GM18861 (cell line): ENCODE measurements around the gene POC1A.

Source experiments
- ATAC-seq: cut with Tn5 transposase; IDR thresholded peaks from one replicate; pipeline ENCODE4 v1.9.1; 2021; ENCODE audit not compliant: unreplicated experiment

Gene POC1A

GRCh38 chr3:52106951-52107611, 47.1 kb downstream of the POC1A start:
- no peak for ATAC-seq

GRCh38 chr3:52104684-52105640, 49.3 kb downstream of the POC1A start:
- no peak for ATAC-seq

GRCh38 chr3:52102934-52103333, 51.3 kb downstream of the POC1A start:
- no peak for ATAC-seq

- no peak for ATAC-seq
These were observed 55.2 kb downstream of the POC1A start for GRCh38 chr3:52099001-52099401.

- no peak for ATAC-seq
These were observed 56.2 kb downstream of the POC1A start for GRCh38 chr3:52097851-52098507.

GRCh38 chr3:52095990-52096775, 58.0 kb downstream of the POC1A start:
- no peak for ATAC-seq

- ATAC-seq, result no peak
These were observed 59.4 kb downstream of the POC1A start for GRCh38 chr3:52094571-52095485.

- no peak for ATAC-seq
These were observed 60.3 kb downstream of the POC1A start for GRCh38 chr3:52093756-52094545.

- no peak for ATAC-seq
These were observed 61.3 kb downstream of the POC1A start for GRCh38 chr3:52092891-52093290.

- ATAC-seq, result no peak
These were observed 62.0 kb downstream of the POC1A start for GRCh38 chr3:52092271-52092660.

GRCh38 chr3:52091586-52092270, 62.5 kb downstream of the POC1A start:
- ATAC-seq, result no peak

GRCh38 chr3:52090933-52091468, 63.2 kb downstream of the POC1A start:
- ATAC-seq, result no peak

- ATAC-seq, result no peak
These were observed 63.9 kb downstream of the POC1A start for GRCh38 chr3:52090131-52090932.

- no peak for ATAC-seq
These were observed 64.5 kb downstream of the POC1A start for GRCh38 chr3:52089691-52090090.

GRCh38 chr3:52088445-52089367, 65.5 kb downstream of the POC1A start:
- ATAC-seq, result no peak

GRCh38 chr3:52087731-52088130, 66.5 kb downstream of the POC1A start:
- ATAC-seq, result no peak
